ENCODE measurements around the gene MUC6. TPM values are rescaled to one million over a fixed set of nuclear protein-coding genes. Genes with fewer than 3 reads are reported as not detected.

MUC6 gene
- total and polyA plus RNA-seq, 2 of the 8 experiments (the other 6 are each of a cell fraction or from before 2014, with no cell fraction given): not detected

DNA sequence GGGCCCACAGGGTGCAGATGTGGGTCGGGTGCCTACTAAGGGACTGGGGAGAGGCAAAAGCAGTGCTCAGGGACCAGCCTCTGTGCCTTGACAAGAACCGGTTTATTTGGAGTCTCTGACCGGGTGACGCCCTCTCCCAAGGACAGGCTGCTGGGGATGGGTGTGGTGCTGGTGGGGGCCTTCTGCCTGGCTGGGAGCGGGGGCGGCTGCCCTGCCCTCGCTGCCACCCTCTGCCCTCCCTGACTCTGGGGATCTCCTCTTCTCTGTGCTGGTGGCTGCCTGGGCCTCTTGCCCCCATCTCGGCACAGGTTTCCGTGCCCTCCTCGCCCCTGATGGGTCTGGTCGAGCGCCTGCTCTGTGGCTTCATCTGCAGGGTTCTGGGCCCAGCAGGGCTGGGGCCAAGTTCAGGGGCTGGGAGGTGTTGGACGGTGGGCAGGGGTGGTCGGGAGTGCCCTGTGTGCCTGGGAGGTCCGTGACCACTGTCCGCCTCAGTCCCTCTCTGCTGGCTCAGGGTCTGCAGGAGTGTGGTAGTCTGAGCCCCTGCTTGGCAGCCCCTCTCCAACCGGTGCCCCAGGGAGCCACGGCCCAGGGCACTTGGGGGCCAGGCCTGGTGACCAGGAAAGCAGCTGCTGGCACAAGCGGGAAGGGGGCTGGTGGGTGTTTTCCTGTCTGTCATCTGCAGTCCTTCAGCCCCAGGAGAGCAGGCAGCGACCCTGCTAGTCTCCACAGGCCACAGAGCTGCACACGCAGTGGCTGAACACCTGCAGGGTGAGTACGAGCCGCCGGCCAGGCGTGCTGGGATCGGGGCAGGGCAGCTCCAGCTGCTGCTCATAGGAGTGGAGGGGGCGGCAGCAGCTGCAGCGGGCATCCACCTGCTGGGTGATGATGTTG lies 23.5 kb downstream of the MUC6 start:
- H3K23me2 ChIP-seq (ENCODE audit: low read depth, low read length): peaks cover 5% of the 10 kb centered on the region; the same call in 1 of the 2 replicates
- H3K4me3 ChIP-seq (ENCODE audit: extremely low read depth in 1 of 4, insufficient read depth in 2 of 4, low read depth in 3 of 4, low read length in 4 of 4): no peak overlapping the region
- H3K9ac ChIP-seq (replicated peaks in 1 of 4; ENCODE audit: extremely low read depth in 1 of 4, low read depth in 3 of 4, low read length in 3 of 4): no peak overlapping the region
- TF ChIP-seq POLR2A (IDR thresholded peaks at IDR 0.05; ENCODE audit: control extremely low read depth in 1 of 2, low read depth in 2 of 2, low read length in 2 of 2): no peak
- TF ChIP-seq, protein P1, sequence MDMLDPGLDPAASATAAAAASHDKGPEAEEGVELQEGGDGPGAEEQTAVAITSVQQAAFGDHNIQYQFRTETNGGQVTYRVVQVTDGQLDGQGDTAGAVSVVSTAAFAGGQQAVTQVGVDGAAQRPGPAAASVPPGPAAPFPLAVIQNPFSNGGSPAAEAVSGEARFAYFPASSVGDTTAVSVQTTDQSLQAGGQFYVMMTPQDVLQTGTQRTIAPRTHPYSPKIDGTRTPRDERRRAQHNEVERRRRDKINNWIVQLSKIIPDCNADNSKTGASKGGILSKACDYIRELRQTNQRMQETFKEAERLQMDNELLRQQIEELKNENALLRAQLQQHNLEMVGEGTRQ (IDR thresholded peaks at IDR 0.05; ENCODE audit: low read length): no peak
- no peak for TF ChIP-seq CEBPB (IDR thresholded peaks at IDR 0.05; ENCODE audit: low read depth, low read length)
- no peak for TF ChIP-seq HDAC6 (IDR thresholded peaks at IDR 0.05; ENCODE audit: low read depth, low read length)
- 91% methylated on average over 22 of the region's 28 CpGs; no CpG with 5 or more reads in 1 of the 2 experiments for WGBS, 2 experiments (ENCODE audit: extremely low coverage in 1 of 2, insufficient coverage in 1 of 2, insufficient read length in 1 of 2, insufficient replicate concordance in 2 of 2, low coverage in 1 of 2, low lambda C conversion rate in 2 of 2, missing lambda C conversion rate in 1 of 2)
- POLR2A ChIA-PET (ENCODE audit: partially characterized antibody): interaction anchor here (0.7 to 1.7 kb wide), 3 partner anchors 17 to 123 kb away, joined by 3 to 4 read pairs (median 3); partner anchors contain the start of gene MUC6
- H3K4me1 ChIP-seq (replicated peaks in 1 of 4; ENCODE audit: control insufficient read depth in 3 of 4, insufficient read depth in 4 of 4, low read length in 3 of 4): no peaks in the 10 kb centered on the region
- H3K23ac ChIP-seq (ENCODE audit: insufficient read length): no peak overlapping the region
- no peak overlapping the region for H2BK120ac ChIP-seq (replicated peaks; ENCODE audit: low read depth, low read length)
- no peak overlapping the region for H2BK12ac ChIP-seq (ENCODE audit: low read depth, low read length)
- H4K5ac ChIP-seq (ENCODE audit: insufficient read length, low read depth, low read length): no peak overlapping the region
- no peaks in the 10 kb centered on the region for H3K79me2 ChIP-seq (ENCODE audit: control insufficient read depth in 1 of 2, insufficient read depth in 2 of 2, low read length in 2 of 2)
- no peak overlapping the region for H3K4me2 ChIP-seq (ENCODE audit: insufficient read depth in 1 of 2, low read depth in 2 of 2, low read length in 2 of 2)
- H2BK20ac ChIP-seq (ENCODE audit: low read length): no peak overlapping the region
- no peak overlapping the region for H3K18ac ChIP-seq (ENCODE audit: extremely low read depth, low read length)
- peaks cover 11 to 27% (median 22%) of the 10 kb centered on the region in 4 experiments for H3K36me3 ChIP-seq (ENCODE audit: control insufficient read depth in 2 of 4, insufficient read depth in 4 of 4, low read length in 3 of 4)
- peaks cover 0 to 2% (median 0%) of the 10 kb centered on the region in 4 experiments; a peak in 1 of 7 replicates for H3K27me3 ChIP-seq (replicated peaks in 1 of 4; ENCODE audit: control insufficient read depth in 3 of 4, extremely low read depth in 1 of 4, insufficient read depth in 3 of 4, low read length in 3 of 4)
- H3K79me1 ChIP-seq (ENCODE audit: low read depth, low read length): peaks cover 12% of the 10 kb centered on the region
- H3K14ac ChIP-seq (ENCODE audit: insufficient read length): no peak overlapping the region
- no peak overlapping the region for H2AFZ ChIP-seq (ENCODE audit: low read length)
- H4K8ac ChIP-seq (ENCODE audit: extremely low read depth, insufficient read depth, low read length): no peak overlapping the region
- peaks cover 5 to 9% of the 10 kb centered on the region in 2 experiments; a peak in 2 of 4 replicates for H3K9me3 ChIP-seq (ENCODE audit: insufficient read depth in 2 of 2, low read depth in 1 of 2, low read length in 1 of 2)
- CTCF ChIA-PET (ENCODE audit: partially characterized antibody): interaction anchor here (0.9 to 1.5 kb wide), 3 partner anchors 37 to 45 kb away, joined by 3 to 4 read pairs (median 3); no protein-coding TSS in a partner anchor
- H3K27ac ChIP-seq (ENCODE audit: low read depth, low read length): no peak overlapping the region
- DNase-seq (ENCODE audit: low read depth in 1 of 2, low spot score in 2 of 2): no peak
- H3K4ac ChIP-seq (replicated peaks; ENCODE audit: insufficient read length, low read depth, low read length): no peak overlapping the region
- no peak overlapping the region for H2BK15ac ChIP-seq (ENCODE audit: low read length)
- no peak for FAIRE-seq
- H2AK5ac ChIP-seq (ENCODE audit: low read depth, low read length): no peak overlapping the region
- no peak overlapping the region for H3K56ac ChIP-seq (replicated peaks; ENCODE audit: insufficient read length, low read depth, low read length)
- no peak overlapping the region for H4K91ac ChIP-seq (replicated peaks; ENCODE audit: insufficient read length, low read length)
- no peak overlapping the region for H2BK5ac ChIP-seq (ENCODE audit: low read depth, low read length)
- H4K20me1 ChIP-seq (replicated peaks in 1 of 2; ENCODE audit: control insufficient read depth in 1 of 2, insufficient read depth in 2 of 2, low read length in 2 of 2): peaks cover 3 to 9% of the 10 kb centered on the region in 2 experiments

Data from H1 (cell line).